ENCODE measurements around the gene MAT2B. TPM values are rescaled to one million over a fixed set of nuclear protein-coding genes. Genes with fewer than 3 reads are reported as not detected.

The MAT2B gene
- total and polyA plus RNA-seq, 2 of the 8 experiments (the other 6 are each of a cell fraction or from before 2014, with no cell fraction given) = 33.9 to 65.2 TPM

DNA sequence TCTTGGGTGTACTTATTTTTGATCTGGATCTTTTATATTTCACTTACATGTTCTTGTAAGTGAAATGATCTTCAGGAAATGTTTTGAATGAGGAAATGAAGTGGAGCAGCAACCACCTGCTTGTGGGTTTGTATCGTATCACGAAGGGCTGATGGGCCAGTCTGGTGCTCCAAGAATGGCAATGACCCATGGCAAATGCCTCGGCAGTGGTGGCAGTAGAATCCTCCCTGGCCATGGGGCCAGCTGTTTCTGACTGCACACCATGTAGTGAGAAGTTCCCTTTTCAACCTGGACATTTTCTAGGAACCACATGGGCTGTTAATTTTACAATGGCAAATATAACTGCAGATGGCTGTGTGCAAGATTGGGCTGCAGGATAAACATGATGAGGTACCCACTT, 29.9 kb downstream of the MAT2B start (continued):
- no peak for TF ChIP-seq CHD7 (IDR thresholded peaks at IDR 0.05; ENCODE audit: insufficient replicate concordance, low read length)
- TF ChIP-seq ASH2L (IDR thresholded peaks at IDR 0.05; ENCODE audit: low read length) = no peak
- TF ChIP-seq BRCA1 (IDR thresholded peaks at IDR 0.05; ENCODE audit: low read depth, low read length) = no peak
- no peak for TF ChIP-seq EP300 (IDR thresholded peaks at IDR 0.05; ENCODE audit: borderline replicate concordance in 1 of 2, low read depth in 2 of 2, low read length in 2 of 2)
- TF ChIP-seq, protein P1, sequence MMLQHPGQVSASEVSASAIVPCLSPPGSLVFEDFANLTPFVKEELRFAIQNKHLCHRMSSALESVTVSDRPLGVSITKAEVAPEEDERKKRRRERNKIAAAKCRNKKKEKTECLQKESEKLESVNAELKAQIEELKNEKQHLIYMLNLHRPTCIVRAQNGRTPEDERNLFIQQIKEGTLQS (IDR thresholded peaks at IDR 0.05; ENCODE audit: insufficient read depth, low read depth, low read length) = no peak
- TF ChIP-seq SIN3A (conservative IDR thresholded peaks at IDR 0.05 in 1 of 2, IDR thresholded peaks at IDR 0.05 in 1 of 2; ENCODE audit: low read depth in 1 of 2, low read length in 2 of 2) = no peak
- TF ChIP-seq SUZ12 (IDR thresholded peaks at IDR 0.05; ENCODE audit: low read length) = no peak
- no peak for TF ChIP-seq MAFK (IDR thresholded peaks at IDR 0.05; ENCODE audit: low read depth, low read length)
- TF ChIP-seq TBP (IDR thresholded peaks at IDR 0.05; ENCODE audit: low read depth, low read length) = no peak
- TF ChIP-seq BCL11A (IDR thresholded peaks at IDR 0.05; ENCODE audit: low read depth in 2 of 2, low read length in 2 of 2) = no peak
